Kidney glomerular epithelial cell (primary cell): Measurements from ENCODE around the gene SFR1.
"Not testable (repeated sequence)": the region's sequence is repeated elsewhere in the genome, so short reads cannot be mapped to it uniquely, and the experiment has no call there.

Experiments
- DNase-seq: peaks from one replicate; lab custom pipeline; 2025; lab: John Stamatoyannopoulos, UW

The SFR1 gene

GRCh38 chr10:104109908-104110662 is 11.9 kb upstream of the SFR1 start:
- DNase-seq, result peak; percentile 95

- DNase-seq, result no peak
These were observed 8.5 kb upstream of the SFR1 start for GRCh38 chr10:104113376-104113956.

- DNase-seq, result peak; percentile 88
These were observed 4.1 kb upstream of the SFR1 start for GRCh38 chr10:104117839-104118323.

GRCh38 chr10:104119996-104120395 is 2.0 kb upstream of the SFR1 start:
- DNase-seq, result peak; percentile 22

GRCh38 chr10:104120512-104120902 is 1.5 kb upstream of the SFR1 start:
- no peak for DNase-seq

GRCh38 chr10:104120903-104121484 is 977 bp upstream of the SFR1 start:
- DNase-seq, result peak; percentile 95

- no peak for DNase-seq
These were observed 495 bp downstream of the SFR1 start for GRCh38 chr10:104122225-104123107.

- no peak for DNase-seq
These were observed 1.4 kb downstream of the SFR1 start for GRCh38 chr10:104123397-104123796.

- DNase-seq, result peak; percentile 5
These were observed 5.4 kb downstream of the SFR1 start for GRCh38 chr10:104127411-104127810.

- peak; percentile 3 for DNase-seq
These were observed 6.2 kb downstream of the SFR1 start for GRCh38 chr10:104128214-104128613.

GRCh38 chr10:104130041-104130440 is 8.1 kb downstream of the SFR1 start:
- no peak for DNase-seq

- no peak for DNase-seq
These were observed 16.2 kb downstream of the SFR1 start for GRCh38 chr10:104138131-104138530.

- no peak for DNase-seq
These were observed 17.2 kb downstream of the SFR1 start for GRCh38 chr10:104139221-104139620.

- DNase-seq, result no peak
These were observed 20.1 kb downstream of the SFR1 start for GRCh38 chr10:104142081-104142480.

- DNase-seq, result no peak
These were observed 21.9 kb downstream of the SFR1 start for GRCh38 chr10:104143829-104144228.

GRCh38 chr10:104144931-104145330 is 23.0 kb downstream of the SFR1 start:
- no peak for DNase-seq

GRCh38 chr10:104146882-104147281 is 24.9 kb downstream of the SFR1 start:
- DNase-seq, result no peak

- no peak for DNase-seq
These were observed 28.2 kb downstream of the SFR1 start for GRCh38 chr10:104150139-104150538.

GRCh38 chr10:104151737-104152136 is 29.8 kb downstream of the SFR1 start:
- DNase-seq, result no peak

- DNase-seq, result no peak
These were observed 33.6 kb downstream of the SFR1 start for GRCh38 chr10:104155591-104155990.

GRCh38 chr10:104170610-104171254 is 48.8 kb downstream of the SFR1 start:
- no peak for DNase-seq

GRCh38 chr10:104174136-104174535 is 52.2 kb downstream of the SFR1 start:
- not testable (repeated sequence) for DNase-seq
